Measurements from ENCODE around the gene BASP1.
A peak's percentile ranks its signal among the peaks of the same experiment; 100 is the strongest.

Gene BASP1

DNA sequence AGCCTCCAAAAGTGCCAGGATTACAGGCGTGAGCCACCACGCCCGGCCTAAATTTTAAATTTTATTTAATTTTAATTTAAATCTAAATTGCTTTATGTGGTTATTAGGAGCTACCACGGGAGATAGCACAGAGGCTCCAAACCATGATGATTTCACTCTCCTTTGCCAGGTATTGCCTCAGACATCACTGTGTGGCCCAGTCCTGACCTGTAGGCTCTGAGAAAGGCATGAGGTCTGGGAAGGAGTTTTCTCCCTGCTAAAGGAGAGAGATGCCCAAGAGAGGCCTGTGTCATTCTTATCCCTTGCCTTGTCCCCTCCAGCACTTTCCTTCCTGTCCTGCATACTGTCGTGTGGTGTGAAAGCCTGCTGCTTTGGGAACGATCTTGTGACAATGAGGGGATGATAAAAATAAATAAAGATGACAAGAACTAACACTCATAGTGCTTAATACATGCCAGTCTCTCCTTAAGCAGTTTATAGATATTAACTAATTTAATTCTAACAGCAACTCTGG is 37.0 kb upstream of the BASP1 start:
- DNase-seq (ENCODE audit: extremely low read depth, low read depth) = no peak
- no peak overlapping the region for H3K4me3 ChIP-seq (replicated peaks; ENCODE audit: low read depth, low read length)

DNA sequence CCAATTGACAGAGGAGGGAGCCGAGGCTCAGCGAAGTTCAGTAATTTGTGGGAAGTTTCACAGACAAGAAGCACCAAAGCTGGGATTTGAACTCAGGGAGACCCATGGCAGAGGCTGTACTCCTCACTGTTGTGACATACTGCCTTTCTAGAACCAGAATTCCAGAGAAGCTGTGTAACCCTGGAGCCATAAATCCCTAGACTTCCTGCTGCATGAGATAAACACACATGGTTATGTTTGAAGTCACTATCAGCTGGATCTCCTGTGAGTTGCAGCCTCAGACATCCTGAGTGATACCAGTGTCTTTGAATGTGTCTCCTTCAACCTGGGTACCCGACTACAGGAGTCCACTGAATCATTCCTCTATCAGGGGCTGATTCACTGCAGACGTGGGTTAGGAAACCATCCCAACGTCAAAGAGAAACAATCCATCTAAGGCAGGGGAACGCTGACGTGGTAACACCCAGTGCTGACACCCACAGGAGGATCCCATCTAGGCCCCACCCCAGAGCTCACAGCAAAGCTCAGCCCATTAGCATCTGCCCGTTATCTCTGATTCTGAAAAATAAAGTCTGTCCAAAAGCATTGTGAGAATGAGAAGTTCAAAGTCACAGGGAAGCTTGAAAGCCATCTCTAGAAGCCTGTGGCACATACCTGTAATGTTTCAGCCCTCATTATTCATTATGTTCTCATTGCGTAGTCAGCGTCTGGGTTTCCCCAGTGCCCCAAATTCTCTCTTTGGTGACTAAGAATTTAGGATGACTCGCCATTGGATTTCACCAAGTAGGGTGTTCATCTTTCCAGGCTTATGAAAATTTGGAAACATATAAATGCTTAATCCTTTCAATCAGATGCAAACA is 36.3 kb upstream of the BASP1 start:
- TF ChIP-seq, protein P1, sequence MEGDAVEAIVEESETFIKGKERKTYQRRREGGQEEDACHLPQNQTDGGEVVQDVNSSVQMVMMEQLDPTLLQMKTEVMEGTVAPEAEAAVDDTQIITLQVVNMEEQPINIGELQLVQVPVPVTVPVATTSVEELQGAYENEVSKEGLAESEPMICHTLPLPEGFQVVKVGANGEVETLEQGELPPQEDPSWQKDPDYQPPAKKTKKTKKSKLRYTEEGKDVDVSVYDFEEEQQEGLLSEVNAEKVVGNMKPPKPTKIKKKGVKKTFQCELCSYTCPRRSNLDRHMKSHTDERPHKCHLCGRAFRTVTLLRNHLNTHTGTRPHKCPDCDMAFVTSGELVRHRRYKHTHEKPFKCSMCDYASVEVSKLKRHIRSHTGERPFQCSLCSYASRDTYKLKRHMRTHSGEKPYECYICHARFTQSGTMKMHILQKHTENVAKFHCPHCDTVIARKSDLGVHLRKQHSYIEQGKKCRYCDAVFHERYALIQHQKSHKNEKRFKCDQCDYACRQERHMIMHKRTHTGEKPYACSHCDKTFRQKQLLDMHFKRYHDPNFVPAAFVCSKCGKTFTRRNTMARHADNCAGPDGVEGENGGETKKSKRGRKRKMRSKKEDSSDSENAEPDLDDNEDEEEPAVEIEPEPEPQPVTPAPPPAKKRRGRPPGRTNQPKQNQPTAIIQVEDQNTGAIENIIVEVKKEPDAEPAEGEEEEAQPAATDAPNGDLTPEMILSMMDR (IDR thresholded peaks at IDR 0.05; ENCODE audit: low read depth, low read length, missing control alignments) = no peak
- peak; percentile 78 for DNase-seq (ENCODE audit: extremely low read depth, low read depth)
- no peak overlapping the region for H3K4me3 ChIP-seq (replicated peaks; ENCODE audit: low read depth, low read length)

More for the DNA sequence above, 37.0 kb upstream of the BASP1 start:
- TF ChIP-seq, protein P1 (IDR thresholded peaks at IDR 0.05; ENCODE audit: low read depth, low read length, missing control alignments) = no peak

DNA sequence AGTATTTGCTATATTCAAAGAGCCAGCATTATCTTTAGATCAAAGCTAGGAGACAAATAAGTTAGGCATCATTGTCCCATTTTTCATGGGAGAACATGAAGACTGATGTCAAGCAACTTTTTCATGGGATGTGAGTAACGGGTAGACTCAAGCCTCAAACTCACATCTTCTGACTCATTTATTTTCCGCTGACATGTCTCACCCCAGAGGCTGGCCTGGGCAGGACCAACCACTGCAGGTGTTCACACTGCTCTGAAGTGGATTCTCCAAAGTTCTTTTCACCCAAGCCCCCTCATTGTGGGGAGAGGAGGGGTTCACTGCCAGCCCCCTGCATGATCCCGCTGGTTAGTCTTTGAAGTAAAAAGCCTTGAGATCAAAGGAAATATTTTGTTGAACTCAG is 34.9 kb upstream of the BASP1 start:
- no peak overlapping the region for H3K4me3 ChIP-seq (replicated peaks; ENCODE audit: low read depth, low read length)
- DNase-seq (ENCODE audit: extremely low read depth, low read depth) = no peak
- TF ChIP-seq, protein P1 (IDR thresholded peaks at IDR 0.05; ENCODE audit: low read depth, low read length, missing control alignments) = no peak

DNA sequence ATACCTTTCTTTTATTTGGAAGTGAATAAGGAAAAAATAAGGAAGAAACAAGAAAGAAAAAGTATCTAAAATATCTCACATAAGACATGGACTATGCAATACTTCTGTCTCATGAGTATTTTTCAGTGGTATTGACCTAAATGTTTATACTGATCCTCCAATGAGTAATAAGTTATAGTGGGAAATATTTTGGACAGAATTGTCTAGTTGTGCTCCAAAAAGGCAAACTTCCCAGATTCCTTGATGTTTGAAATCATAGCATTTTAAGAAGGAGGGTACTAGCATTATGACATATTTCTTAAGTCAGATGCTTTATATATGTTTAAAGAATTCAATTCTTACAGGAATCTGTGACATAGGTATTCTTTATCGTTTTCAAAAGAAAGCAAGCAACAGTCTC is 34.5 kb upstream of the BASP1 start:
- TF ChIP-seq, protein P1 (IDR thresholded peaks at IDR 0.05; ENCODE audit: low read depth, low read length, missing control alignments) = no peak
- DNase-seq (ENCODE audit: extremely low read depth, low read depth) = no peak

DNA sequence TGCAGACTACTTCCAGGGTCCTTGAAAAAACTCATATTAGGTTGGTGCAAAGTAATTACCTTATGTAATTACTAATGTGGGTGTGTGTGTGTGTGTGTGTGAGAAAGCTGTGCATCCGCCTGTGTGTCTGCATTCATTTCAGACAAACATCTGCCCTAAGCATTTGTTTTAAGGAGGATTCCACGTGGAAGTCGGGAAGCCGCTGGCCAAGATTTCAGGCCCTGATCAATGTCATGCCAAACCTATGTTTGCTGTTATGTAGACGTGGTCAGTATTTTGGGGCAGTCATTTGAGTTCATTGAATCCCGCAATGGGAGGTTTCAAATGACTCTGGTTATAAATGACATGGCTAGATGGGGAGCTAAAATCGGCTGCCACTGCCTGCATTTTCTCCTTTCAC is 33.6 kb upstream of the BASP1 start:
- DNase-seq (ENCODE audit: extremely low read depth, low read depth) = no peak

More for the DNA sequence above, 34.5 kb upstream of the BASP1 start:
- H3K4me3 ChIP-seq (replicated peaks; ENCODE audit: low read depth, low read length) = no peak overlapping the region

DNA sequence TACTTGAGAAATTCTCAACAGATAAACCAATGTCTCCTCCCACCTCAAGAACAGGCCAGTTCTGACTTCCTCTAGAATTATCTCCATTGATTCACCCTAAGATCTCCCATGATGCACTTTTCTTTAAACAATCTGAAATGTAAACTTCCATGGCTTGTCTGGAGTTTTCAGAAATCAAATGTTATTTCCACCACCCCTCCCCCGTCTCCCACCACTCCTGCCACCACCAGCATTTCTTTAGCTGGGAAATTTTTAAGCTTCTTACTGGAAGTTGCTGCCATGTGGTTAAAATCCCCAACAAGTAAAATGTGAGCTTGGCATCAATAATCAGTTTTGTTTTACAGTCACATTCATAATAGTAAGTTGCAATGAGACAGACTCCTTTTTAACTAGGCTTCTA is 32.8 kb upstream of the BASP1 start:
- H3K4me3 ChIP-seq (replicated peaks; ENCODE audit: low read depth, low read length) = no peak overlapping the region
- TF ChIP-seq, protein P1 (IDR thresholded peaks at IDR 0.05; ENCODE audit: low read depth, low read length, missing control alignments) = no peak
- DNase-seq (ENCODE audit: extremely low read depth, low read depth) = no peak

More for the DNA sequence above, 33.6 kb upstream of the BASP1 start:
- H3K4me3 ChIP-seq (replicated peaks; ENCODE audit: low read depth, low read length) = no peak overlapping the region
- TF ChIP-seq, protein P1 (IDR thresholded peaks at IDR 0.05; ENCODE audit: low read depth, low read length, missing control alignments) = no peak
